H1 (cell line): ENCODE data around the gene SYT17.
"Not testable (repeated sequence)": the region's sequence is repeated elsewhere in the genome, so short reads cannot be mapped to it uniquely, and the experiment has no call there.

Source experiments
- EZH2 ChIP-seq: fragments of 200-600 bp; sonication (generic); IDR thresholded peaks from 2 replicates; pipeline ENCODE4 v1.7.1; 2012; ENCODE audit warnings: low read depth, mild to moderate bottlenecking, moderate library complexity, low read length, inconsistent platforms; ENCODE audit not compliant: severe bottlenecking
- TF ChIP-seq, protein P1 (sequence below), 3 experiments: IDR thresholded peaks; 1 replicate in 2 of 3; 2 replicates in 1 of 3; pipeline versions ENCODE4 v1.5.1 to v1.6.1; 2011; ENCODE audit warnings: low read length in 3 of 3, mild to moderate bottlenecking in 3 of 3, inconsistent platforms in 2 of 3, low read depth in 1 of 3, moderate library complexity in 1 of 3; ENCODE audit not compliant: insufficient read depth in 1 of 3; ENCODE audit errors: control extremely low read depth in 1 of 3
- TF ChIP-seq, protein P2 (sequence below): IDR thresholded peaks from 2 replicates; pipeline ENCODE4 v1.6.1; 2012; ENCODE audit warnings: low read length, inconsistent platforms

DNA sequence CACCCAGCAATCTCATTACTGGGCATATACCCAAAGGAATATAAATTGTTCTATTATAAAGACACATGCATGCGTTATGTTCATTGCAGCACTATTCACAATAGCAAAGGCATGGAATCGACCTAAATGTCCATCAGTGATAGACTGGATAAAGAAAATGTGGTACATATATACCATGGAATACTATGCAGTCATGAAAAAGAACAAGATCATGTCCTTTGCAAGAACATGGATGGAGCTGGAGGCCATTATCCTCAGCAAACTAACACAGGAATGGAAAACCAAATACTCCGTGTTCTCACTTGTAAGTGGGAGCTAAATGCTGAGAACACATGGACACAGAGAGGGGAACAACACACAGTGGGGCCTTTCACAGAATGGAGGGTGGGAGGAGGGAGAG lies 19.9 kb downstream of the SYT17 start:
- TF ChIP-seq, protein P1, sequence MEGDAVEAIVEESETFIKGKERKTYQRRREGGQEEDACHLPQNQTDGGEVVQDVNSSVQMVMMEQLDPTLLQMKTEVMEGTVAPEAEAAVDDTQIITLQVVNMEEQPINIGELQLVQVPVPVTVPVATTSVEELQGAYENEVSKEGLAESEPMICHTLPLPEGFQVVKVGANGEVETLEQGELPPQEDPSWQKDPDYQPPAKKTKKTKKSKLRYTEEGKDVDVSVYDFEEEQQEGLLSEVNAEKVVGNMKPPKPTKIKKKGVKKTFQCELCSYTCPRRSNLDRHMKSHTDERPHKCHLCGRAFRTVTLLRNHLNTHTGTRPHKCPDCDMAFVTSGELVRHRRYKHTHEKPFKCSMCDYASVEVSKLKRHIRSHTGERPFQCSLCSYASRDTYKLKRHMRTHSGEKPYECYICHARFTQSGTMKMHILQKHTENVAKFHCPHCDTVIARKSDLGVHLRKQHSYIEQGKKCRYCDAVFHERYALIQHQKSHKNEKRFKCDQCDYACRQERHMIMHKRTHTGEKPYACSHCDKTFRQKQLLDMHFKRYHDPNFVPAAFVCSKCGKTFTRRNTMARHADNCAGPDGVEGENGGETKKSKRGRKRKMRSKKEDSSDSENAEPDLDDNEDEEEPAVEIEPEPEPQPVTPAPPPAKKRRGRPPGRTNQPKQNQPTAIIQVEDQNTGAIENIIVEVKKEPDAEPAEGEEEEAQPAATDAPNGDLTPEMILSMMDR (IDR thresholded peaks at IDR 0.05; ENCODE audit: control extremely low read depth in 1 of 3, insufficient read depth in 1 of 3, low read depth in 1 of 3, low read length in 3 of 3) = not testable (repeated sequence)
- TF ChIP-seq EZH2 = not testable (repeated sequence)
- TF ChIP-seq, protein P2, sequence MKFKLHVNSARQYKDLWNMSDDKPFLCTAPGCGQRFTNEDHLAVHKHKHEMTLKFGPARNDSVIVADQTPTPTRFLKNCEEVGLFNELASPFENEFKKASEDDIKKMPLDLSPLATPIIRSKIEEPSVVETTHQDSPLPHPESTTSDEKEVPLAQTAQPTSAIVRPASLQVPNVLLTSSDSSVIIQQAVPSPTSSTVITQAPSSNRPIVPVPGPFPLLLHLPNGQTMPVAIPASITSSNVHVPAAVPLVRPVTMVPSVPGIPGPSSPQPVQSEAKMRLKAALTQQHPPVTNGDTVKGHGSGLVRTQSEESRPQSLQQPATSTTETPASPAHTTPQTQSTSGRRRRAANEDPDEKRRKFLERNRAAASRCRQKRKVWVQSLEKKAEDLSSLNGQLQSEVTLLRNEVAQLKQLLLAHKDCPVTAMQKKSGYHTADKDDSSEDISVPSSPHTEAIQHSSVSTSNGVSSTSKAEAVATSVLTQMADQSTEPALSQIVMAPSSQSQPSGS = not testable (repeated sequence)
